Ureter (tissue), 1 donor: ENCODE results near the gene AMBRA1. TPM values are rescaled to one million over a fixed set of nuclear protein-coding genes. Genes with fewer than 3 reads are reported as not detected.

Experiments
- DNase-seq: peaks from one replicate; pipeline ENCODE4 v3.0.0-alpha.2; 2020; ENCODE audit warnings: low spot score
- total RNA-seq: library from RNA; stranded (reverse); gene quantifications from one replicate; pipeline ENCODE4 v1.2.4, GENCODE V29; 2023
- donor health status: DM: yes; HTN: yes; CAD: no.

Gene AMBRA1
- total RNA-seq, 1 donor from 2014 or later = 56.0 TPM

GRCh38 chr11:46350695-46351094 is 243.1 kb downstream of the AMBRA1 start:
- no peak for DNase-seq

- DNase-seq = no peak
These were observed 245.0 kb downstream of the AMBRA1 start for GRCh38 chr11:46348566-46349401.

- DNase-seq = no peak
These were observed 246.0 kb downstream of the AMBRA1 start for GRCh38 chr11:46347637-46348311.

GRCh38 chr11:46346886-46347636 is 246.8 kb downstream of the AMBRA1 start, which contains the start of gene DGKZ:
TSS of gene DGKZ (plus strand) at chr11:46347463. CDS start at chr11:46347660, 197 bp downstream.
- DNase-seq = peak; percentile 87

Other genes with a start within 250 kb of the AMBRA1 start
- gene DGKZ, start 246.6 kb downstream of the AMBRA1 start, total RNA-seq = 76.3 TPM
- gene MDK, start 212.4 kb downstream of the AMBRA1 start, total RNA-seq = 105 TPM
- not detected for gene CHRM4, start 202.2 kb downstream of the AMBRA1 start, total RNA-seq
- 4.8 TPM for gene HARBI1, start 23.2 kb upstream of the AMBRA1 start, total RNA-seq
- 80.7 TPM for gene ATG13, start 23.5 kb upstream of the AMBRA1 start, total RNA-seq
- 175 TPM for gene ARHGAP1, start 106.6 kb upstream of the AMBRA1 start, total RNA-seq
- gene ZNF408, start 107.0 kb upstream of the AMBRA1 start, total RNA-seq = 10.7 TPM
- not detected for gene F2, start 125.2 kb upstream of the AMBRA1 start, total RNA-seq